GM23338 (cell line): Measurements from ENCODE around the gene ITPRIPL2. TPM values are rescaled to one million over a fixed set of nuclear protein-coding genes. Genes with fewer than 3 reads are reported as not detected.

Source experiments
- ATAC-seq: fragments of 200-7000 bp; cut with Tn5 transposase; 3 replicates; pipeline ENCODE4 v1.9.1; 2020
- DNase-seq: peaks from one replicate; pipeline ENCODE4 v3.0.0-alpha.2; 2015; ENCODE audit warnings: low spot score
- H2AFZ ChIP-seq: fragments of 200-600 bp; sonication (generic); 2 replicates; pipeline ENCODE4 v1.8.0; 2016; ENCODE audit warnings: antibody characterized with exemption, mild to moderate bottlenecking, moderate library complexity
- H3F3A ChIP-seq: fragments of 200-600 bp; sonication (generic); replicated peaks from 2 replicates; pipeline ENCODE4 v1.8.0; 2017; ENCODE audit warnings: antibody characterized with exemption, mixed run types, low read depth
- H3K27ac ChIP-seq: fragments of 200-600 bp; sonication (generic); 2 replicates; pipeline ENCODE4 v1.6.1; 2016; ENCODE audit warnings: low read depth
- H3K27me3 ChIP-seq: fragments of 200-600 bp; sonication (generic); 2 replicates; pipeline ENCODE4 v1.8.0; 2016; ENCODE audit warnings: mild to moderate bottlenecking, mixed run types, moderate library complexity; ENCODE audit not compliant: insufficient read depth
- H3K36me3 ChIP-seq: fragments of 200-600 bp; sonication (generic); 2 replicates; pipeline ENCODE4 v1.8.0; 2016; ENCODE audit warnings: mild to moderate bottlenecking; ENCODE audit not compliant: insufficient read depth
- H3K4me1 ChIP-seq: fragments of 200-600 bp; sonication (generic); 2 replicates; pipeline ENCODE4 v1.8.0; 2016; ENCODE audit warnings: mild to moderate bottlenecking, moderate library complexity; ENCODE audit not compliant: insufficient read depth
- H3K4me2 ChIP-seq: fragments of 200-600 bp; sonication (generic); 2 replicates; pipeline ENCODE4 v1.7.1; 2017; ENCODE audit warnings: mixed run types
- H3K4me3 ChIP-seq: fragments of 200-600 bp; sonication (generic); 2 replicates; pipeline ENCODE4 v1.6.1; 2016; ENCODE audit warnings: mixed run types
- H3K79me2 ChIP-seq: fragments of 200-600 bp; sonication (generic); replicated peaks from 2 replicates; pipeline ENCODE4 v1.8.0; 2017; ENCODE audit warnings: mild to moderate bottlenecking; ENCODE audit not compliant: insufficient read depth
- H3K9me2 ChIP-seq: fragments of 200-600 bp; sonication (generic); 2 replicates; pipeline ENCODE4 v1.8.0; 2017; ENCODE audit not compliant: insufficient read depth
- H4K20me1 ChIP-seq: fragments of 200-600 bp; sonication (generic); replicated peaks from 2 replicates; pipeline ENCODE4 v1.8.0; 2017; ENCODE audit warnings: mild to moderate bottlenecking; ENCODE audit not compliant: insufficient read depth
- H3K27ac Mint-ChIP-seq: 2 replicates; pipeline ENCODE4 v1.8.0; 2020; ENCODE audit warnings: inconsistent platforms, mild to moderate bottlenecking, moderate library complexity, mixed read lengths
- H3K27me3 Mint-ChIP-seq: 3 replicates; pipeline ENCODE4 v1.8.0; 2022; ENCODE audit warnings: low read depth, mild to moderate bottlenecking, moderate library complexity, mixed read lengths, inconsistent platforms; ENCODE audit not compliant: insufficient read depth, poor library complexity
- H3K36me3 Mint-ChIP-seq: 3 replicates; pipeline ENCODE4 v1.8.0; 2021; ENCODE audit warnings: low read depth, mild to moderate bottlenecking, inconsistent platforms, moderate library complexity, mixed read lengths
- H3K4me1 Mint-ChIP-seq: 3 replicates; pipeline ENCODE4 v1.8.0; 2020; ENCODE audit warnings: mild to moderate bottlenecking, inconsistent platforms, mixed read lengths
- H3K4me3 Mint-ChIP-seq: 3 replicates; pipeline ENCODE4 v1.8.0; 2021; ENCODE audit warnings: moderate library complexity, mild to moderate bottlenecking, inconsistent platforms, mixed read lengths
- H3K9me3 Mint-ChIP-seq: 3 replicates; pipeline ENCODE4 v1.8.0; 2020; ENCODE audit warnings: moderate library complexity, mild to moderate bottlenecking, inconsistent platforms, mixed read lengths
- CREB1 ChIP-seq: fragments of 250-450 bp; sonication (Bioruptor Pico); IDR thresholded peaks from 2 replicates; pipeline ENCODE4 v1.5.0; 2020; ENCODE audit warnings: low read depth, mild to moderate bottlenecking, moderate library complexity
- ETS1 ChIP-seq: IDR thresholded peaks from 2 replicates; pipeline ENCODE4 v1.6.1; 2016; ENCODE audit warnings: antibody characterized with exemption
- EZH2 ChIP-seq: fragments of 200-600 bp; sonication (generic); IDR thresholded peaks from one replicate; pipeline ENCODE4 v1.8.0; 2017; ENCODE audit warnings: antibody characterized with exemption, mild to moderate bottlenecking, low read depth; ENCODE audit not compliant: unreplicated experiment
- EZH2phosphoT487 ChIP-seq: fragments of 200-600 bp; sonication (generic); IDR thresholded peaks from one replicate; pipeline ENCODE4 v1.8.1; 2018; ENCODE audit warnings: antibody characterized with exemption; ENCODE audit not compliant: unreplicated experiment
- JUNB ChIP-seq: IDR thresholded peaks from one replicate; pipeline ENCODE4 v1.6.1; 2016; ENCODE audit warnings: antibody characterized with exemption; ENCODE audit not compliant: unreplicated experiment
- NANOG ChIP-seq: IDR thresholded peaks from 2 replicates; pipeline ENCODE4 v1.6.1; 2016; ENCODE audit warnings: antibody characterized with exemption, borderline replicate concordance
- POLR2AphosphoS5 ChIP-seq: IDR thresholded peaks from 2 replicates; pipeline ENCODE4 v1.6.1; 2016; ENCODE audit warnings: antibody characterized with exemption, low read depth
- REST ChIP-seq: IDR thresholded peaks from one replicate; pipeline ENCODE4 v1.6.1; 2018; ENCODE audit warnings: antibody characterized with exemption; ENCODE audit not compliant: unreplicated experiment
- STAT1 ChIP-seq: IDR thresholded peaks from one replicate; pipeline ENCODE4 v1.6.1; 2016; ENCODE audit warnings: antibody characterized with exemption; ENCODE audit not compliant: unreplicated experiment
- ZNF114 ChIP-seq: fragments of 250-450 bp; sonication (Bioruptor Pico); IDR thresholded peaks from 2 replicates; pipeline ENCODE4 v1.5.0; 2020; ENCODE audit warnings: mild to moderate bottlenecking, moderate library complexity
- ZNF331 ChIP-seq: fragments of 250-450 bp; sonication (Bioruptor Pico); IDR thresholded peaks from 2 replicates; pipeline ENCODE4 v1.5.0; 2020; ENCODE audit warnings: low read depth, mild to moderate bottlenecking, moderate library complexity
- polyA plus RNA-seq: library from polyadenylated mRNA; unstranded; fragments of >200 nt; fragmentation: Nextera tagmentation; extraction: Ambion mirVana; gene quantifications from 2 replicates; pipeline ENCODE4 v1.2.1, GENCODE V29; 2016
- total RNA-seq: library from RNA; depleted of rRNA; stranded (reverse); fragments of >200 nt; shearing (Covaris generic); gene quantifications from 2 replicates; pipeline ENCODE4 v1.2.3, GENCODE V29; 2014
- TF ChIP-seq, protein P1 (sequence below): fragments of 250-450 bp; sonication (Bioruptor Pico); IDR thresholded peaks from 2 replicates; pipeline ENCODE4 v1.5.0; 2020; ENCODE audit warnings: mild to moderate bottlenecking, moderate library complexity
- TF ChIP-seq, protein P2 (sequence below), 2 experiments: fragments of 200-600 bp in 1 of 2; sonication (generic) in 1 of 2; conservative IDR thresholded peaks; 2 replicates each; pipeline versions ENCODE4 v1.5.1 to v1.6.1; 2016 to 2017; ENCODE audit warnings: antibody characterized with exemption in 2 of 2, low read depth in 2 of 2, mild to moderate bottlenecking in 2 of 2, moderate library complexity in 1 of 2

The ITPRIPL2 gene
- total and polyA plus RNA-seq, 2 experiments from 2014 or later = 0.94 to 8.3 TPM

GRCh38 chr16:19105131-19105530 lies 8.6 kb upstream of the ITPRIPL2 start:
- no peak for ATAC-seq
- H3K27ac Mint-ChIP-seq = no peak overlapping the region
- H3K4me3 ChIP-seq = no peak overlapping the region
- no peaks in the 10 kb centered on the region; the same call in 1 of the 2 replicates for H3K4me1 ChIP-seq
- no peaks in the 10 kb centered on the region for H3K36me3 Mint-ChIP-seq
- no peaks in the 10 kb centered on the region for H3K36me3 ChIP-seq
- no peak overlapping the region for H3K4me2 ChIP-seq
- no peaks in the 10 kb centered on the region for H3K27me3 ChIP-seq
- H3F3A ChIP-seq = no peaks in the 10 kb centered on the region
- no peaks in the 10 kb centered on the region for H3K9me2 ChIP-seq
- TF ChIP-seq STAT1 = no peak
- TF ChIP-seq, protein P1, sequence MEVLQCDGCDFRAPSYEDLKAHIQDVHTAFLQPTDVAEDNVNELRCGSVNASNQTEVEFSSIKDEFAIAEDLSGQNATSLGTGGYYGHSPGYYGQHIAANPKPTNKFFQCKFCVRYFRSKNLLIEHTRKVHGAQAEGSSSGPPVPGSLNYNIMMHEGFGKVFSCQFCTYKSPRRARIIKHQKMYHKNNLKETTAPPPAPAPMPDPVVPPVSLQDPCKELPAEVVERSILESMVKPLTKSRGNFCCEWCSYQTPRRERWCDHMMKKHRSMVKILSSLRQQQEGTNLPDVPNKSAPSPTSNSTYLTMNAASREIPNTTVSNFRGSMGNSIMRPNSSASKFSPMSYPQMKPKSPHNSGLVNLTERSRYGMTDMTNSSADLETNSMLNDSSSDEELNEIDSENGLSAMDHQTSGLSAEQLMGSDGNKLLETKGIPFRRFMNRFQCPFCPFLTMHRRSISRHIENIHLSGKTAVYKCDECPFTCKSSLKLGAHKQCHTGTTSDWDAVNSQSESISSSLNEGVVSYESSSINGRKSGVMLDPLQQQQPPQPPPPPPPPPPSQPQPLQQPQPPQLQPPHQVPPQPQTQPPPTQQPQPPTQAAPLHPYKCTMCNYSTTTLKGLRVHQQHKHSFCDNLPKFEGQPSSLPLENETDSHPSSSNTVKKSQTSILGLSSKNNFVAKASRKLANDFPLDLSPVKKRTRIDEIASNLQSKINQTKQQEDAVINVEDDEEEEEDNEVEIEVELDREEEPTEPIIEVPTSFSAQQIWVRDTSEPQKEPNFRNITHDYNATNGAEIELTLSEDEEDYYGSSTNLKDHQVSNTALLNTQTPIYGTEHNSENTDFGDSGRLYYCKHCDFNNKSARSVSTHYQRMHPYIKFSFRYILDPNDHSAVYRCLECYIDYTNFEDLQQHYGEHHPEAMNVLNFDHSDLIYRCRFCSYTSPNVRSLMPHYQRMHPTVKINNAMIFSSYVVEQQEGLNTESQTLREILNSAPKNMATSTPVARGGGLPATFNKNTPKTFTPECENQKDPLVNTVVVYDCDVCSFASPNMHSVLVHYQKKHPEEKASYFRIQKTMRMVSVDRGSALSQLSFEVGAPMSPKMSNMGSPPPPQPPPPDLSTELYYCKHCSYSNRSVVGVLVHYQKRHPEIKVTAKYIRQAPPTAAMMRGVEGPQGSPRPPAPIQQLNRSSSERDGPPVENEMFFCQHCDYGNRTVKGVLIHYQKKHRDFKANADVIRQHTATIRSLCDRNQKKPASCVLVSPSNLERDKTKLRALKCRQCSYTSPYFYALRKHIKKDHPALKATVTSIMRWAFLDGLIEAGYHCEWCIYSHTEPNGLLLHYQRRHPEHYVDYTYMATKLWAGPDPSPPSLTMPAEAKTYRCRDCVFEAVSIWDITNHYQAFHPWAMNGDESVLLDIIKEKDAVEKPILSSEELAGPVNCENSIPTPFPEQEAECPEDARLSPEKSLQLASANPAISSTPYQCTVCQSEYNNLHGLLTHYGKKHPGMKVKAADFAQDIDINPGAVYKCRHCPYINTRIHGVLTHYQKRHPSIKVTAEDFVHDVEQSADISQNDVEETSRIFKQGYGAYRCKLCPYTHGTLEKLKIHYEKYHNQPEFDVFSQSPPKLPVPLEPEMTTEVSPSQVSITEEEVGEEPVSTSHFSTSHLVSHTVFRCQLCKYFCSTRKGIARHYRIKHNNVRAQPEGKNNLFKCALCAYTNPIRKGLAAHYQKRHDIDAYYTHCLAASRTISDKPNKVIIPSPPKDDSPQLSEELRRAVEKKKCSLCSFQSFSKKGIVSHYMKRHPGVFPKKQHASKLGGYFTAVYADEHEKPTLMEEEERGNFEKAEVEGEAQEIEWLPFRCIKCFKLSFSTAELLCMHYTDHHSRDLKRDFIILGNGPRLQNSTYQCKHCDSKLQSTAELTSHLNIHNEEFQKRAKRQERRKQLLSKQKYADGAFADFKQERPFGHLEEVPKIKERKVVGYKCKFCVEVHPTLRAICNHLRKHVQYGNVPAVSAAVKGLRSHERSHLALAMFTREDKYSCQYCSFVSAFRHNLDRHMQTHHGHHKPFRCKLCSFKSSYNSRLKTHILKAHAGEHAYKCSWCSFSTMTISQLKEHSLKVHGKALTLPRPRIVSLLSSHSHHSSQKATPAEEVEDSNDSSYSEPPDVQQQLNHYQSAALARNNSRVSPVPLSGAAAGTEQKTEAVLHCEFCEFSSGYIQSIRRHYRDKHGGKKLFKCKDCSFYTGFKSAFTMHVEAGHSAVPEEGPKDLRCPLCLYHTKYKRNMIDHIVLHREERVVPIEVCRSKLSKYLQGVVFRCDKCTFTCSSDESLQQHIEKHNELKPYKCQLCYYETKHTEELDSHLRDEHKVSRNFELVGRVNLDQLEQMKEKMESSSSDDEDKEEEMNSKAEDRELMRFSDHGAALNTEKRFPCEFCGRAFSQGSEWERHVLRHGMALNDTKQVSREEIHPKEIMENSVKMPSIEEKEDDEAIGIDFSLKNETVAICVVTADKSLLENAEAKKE (CRISPR knock-in tag) = no peak
- no peak for TF ChIP-seq ZNF331 (CRISPR knock-in tag)
- TF ChIP-seq, protein P2, sequence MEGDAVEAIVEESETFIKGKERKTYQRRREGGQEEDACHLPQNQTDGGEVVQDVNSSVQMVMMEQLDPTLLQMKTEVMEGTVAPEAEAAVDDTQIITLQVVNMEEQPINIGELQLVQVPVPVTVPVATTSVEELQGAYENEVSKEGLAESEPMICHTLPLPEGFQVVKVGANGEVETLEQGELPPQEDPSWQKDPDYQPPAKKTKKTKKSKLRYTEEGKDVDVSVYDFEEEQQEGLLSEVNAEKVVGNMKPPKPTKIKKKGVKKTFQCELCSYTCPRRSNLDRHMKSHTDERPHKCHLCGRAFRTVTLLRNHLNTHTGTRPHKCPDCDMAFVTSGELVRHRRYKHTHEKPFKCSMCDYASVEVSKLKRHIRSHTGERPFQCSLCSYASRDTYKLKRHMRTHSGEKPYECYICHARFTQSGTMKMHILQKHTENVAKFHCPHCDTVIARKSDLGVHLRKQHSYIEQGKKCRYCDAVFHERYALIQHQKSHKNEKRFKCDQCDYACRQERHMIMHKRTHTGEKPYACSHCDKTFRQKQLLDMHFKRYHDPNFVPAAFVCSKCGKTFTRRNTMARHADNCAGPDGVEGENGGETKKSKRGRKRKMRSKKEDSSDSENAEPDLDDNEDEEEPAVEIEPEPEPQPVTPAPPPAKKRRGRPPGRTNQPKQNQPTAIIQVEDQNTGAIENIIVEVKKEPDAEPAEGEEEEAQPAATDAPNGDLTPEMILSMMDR (conservative IDR thresholded peaks at IDR 0.05; ENCODE audit: low read depth in 2 of 2) = no peak
- TF ChIP-seq EZH2 = no peak
- TF ChIP-seq NANOG = no peak
- TF ChIP-seq CREB1 (CRISPR knock-in tag) = no peak
- no peak for TF ChIP-seq REST
- TF ChIP-seq JUNB = no peak
- no peak for TF ChIP-seq ETS1
- no peak for TF ChIP-seq POLR2AphosphoS5
- no peak for TF ChIP-seq ZNF114 (CRISPR knock-in tag)
- no peak for TF ChIP-seq EZH2phosphoT487
- H3K27ac ChIP-seq = no peak overlapping the region
- no peaks in the 10 kb centered on the region for H4K20me1 ChIP-seq
- H3K4me1 Mint-ChIP-seq = peaks cover 9% of the 10 kb centered on the region
- H3K4me3 Mint-ChIP-seq = no peak overlapping the region
- no peak for DNase-seq
- peaks cover 6% of the 10 kb centered on the region for H3K27me3 Mint-ChIP-seq
- no peaks in the 10 kb centered on the region for H3K9me3 Mint-ChIP-seq
- 0 out of 2 replicates have a peak overlapping the region, but pooled peaks have one; percentile 32 for H2AFZ ChIP-seq
- H3K79me2 ChIP-seq = no peaks in the 10 kb centered on the region
